Hematopoietic multipotent progenitor cell treated with erythropoietin and hydrocortisone succinate and interleukin-3 and kit ligand, for 17 days (in vitro differentiated cells): ENCODE results near the gene DGKE.

ENCODE experiments used
- DNase-seq: peaks from one replicate; pipeline ENCODE4 v3.0.0-alpha.2; 2015; ENCODE audit warnings: low spot score

Gene DGKE

GRCh38 chr17:56890906-56891674 is 57.1 kb downstream of the DGKE start:
- no peak for DNase-seq

GRCh38 chr17:56891751-56892150 is 57.8 kb downstream of the DGKE start:
- peak; percentile 63 for DNase-seq

GRCh38 chr17:56892333-56892732 is 58.4 kb downstream of the DGKE start:
- DNase-seq = no peak

GRCh38 chr17:56893503-56893902 is 59.6 kb downstream of the DGKE start:
- no peak for DNase-seq

DNA sequence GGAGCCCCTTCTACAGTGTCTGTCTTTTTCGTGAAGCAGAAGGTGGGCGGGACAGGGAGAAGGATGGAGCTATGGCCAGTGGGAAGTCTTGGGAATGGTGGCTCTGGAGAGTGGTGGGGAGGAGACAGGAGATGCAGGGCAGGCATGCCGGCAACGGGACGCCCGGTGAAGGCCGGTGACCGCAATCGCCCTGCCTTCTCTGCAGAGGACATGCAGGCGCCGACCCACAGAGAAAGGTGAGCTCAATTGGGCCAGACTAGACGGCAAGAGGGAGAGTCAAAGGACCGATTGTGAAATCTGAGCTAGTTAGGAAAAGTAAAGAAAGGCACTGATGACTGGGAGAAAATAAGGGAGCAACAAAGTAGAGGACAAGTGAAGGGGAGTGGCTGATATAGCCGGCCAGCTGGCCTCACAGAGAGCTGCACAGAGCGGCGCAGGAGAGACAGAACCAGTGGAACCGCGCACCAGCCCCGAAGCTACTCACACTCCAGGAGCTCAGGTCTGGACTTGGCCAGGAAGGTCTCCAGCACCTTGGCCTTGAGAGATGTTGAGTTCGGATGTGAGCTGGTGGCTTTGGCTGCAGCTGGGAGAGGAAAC is 61.0 kb downstream of the DGKE start:
- no peak for DNase-seq

GRCh38 chr17:56896217-56896967 is 62.4 kb downstream of the DGKE start:
- DNase-seq = no peak

- DNase-seq = no peak
These were observed 63.0 kb downstream of the DGKE start for GRCh38 chr17:56896968-56897359.

DNA sequence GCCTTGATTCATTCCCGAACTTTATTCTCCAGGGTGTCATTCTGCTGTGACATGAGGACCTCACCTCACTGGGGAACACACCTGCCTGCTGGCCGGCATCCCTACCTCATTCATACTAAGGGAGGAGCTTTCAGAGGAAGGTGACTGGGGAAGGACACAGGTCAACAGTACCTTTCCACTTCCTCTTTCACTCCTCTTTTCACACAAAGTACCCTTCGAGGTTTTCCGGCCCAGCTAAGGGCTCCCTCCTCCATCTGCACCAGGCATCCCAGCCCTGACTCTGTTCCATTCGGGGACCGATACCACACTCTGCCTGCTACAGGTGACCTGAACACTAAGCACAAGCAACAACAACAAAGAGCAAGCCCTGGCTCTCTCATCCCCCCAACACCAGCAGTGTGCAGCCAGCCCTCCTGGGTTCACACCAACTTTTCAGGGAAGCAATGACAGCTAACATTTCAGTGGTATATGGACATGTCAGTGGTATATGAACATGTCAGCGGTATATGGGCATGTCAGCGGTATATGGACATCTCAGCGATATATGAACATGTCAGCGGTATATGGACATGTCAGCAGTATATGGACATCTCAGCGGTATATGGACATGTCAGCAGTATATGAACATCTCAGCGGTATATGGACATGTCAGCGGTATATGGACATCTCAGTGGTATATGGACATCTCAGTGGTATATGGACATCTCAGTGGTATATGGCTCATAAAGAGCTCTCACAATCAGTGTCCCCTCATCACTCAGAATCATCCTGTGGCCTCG is 63.9 kb downstream of the DGKE start:
- DNase-seq = no peak

GRCh38 chr17:56898874-56899273 is 64.9 kb downstream of the DGKE start:
- DNase-seq = peak; percentile 45

DNA sequence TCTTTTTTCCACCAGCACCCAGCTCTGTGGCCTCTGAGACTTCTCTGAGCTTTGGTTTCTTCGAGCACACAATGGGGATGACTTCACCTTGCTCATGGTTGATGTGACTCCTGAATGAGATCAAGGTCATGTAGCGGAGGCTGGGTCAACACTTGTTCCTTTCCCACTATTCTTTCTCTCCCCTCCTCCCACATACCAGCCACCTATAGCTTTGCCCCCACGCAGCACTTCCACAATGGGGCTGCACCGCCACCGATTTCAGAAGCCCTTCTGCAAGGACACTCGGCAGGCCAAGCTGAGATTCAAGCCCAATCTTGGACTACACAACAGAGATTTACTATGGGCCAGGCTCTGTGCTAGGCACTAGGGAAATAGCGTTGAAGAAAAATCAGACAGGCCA is 65.5 kb downstream of the DGKE start:
- no peak for DNase-seq

- no peak for DNase-seq
These were observed 68.4 kb downstream of the DGKE start for GRCh38 chr17:56902348-56902747.

GRCh38 chr17:56903560-56903959 is 69.6 kb downstream of the DGKE start:
- no peak for DNase-seq

DNA sequence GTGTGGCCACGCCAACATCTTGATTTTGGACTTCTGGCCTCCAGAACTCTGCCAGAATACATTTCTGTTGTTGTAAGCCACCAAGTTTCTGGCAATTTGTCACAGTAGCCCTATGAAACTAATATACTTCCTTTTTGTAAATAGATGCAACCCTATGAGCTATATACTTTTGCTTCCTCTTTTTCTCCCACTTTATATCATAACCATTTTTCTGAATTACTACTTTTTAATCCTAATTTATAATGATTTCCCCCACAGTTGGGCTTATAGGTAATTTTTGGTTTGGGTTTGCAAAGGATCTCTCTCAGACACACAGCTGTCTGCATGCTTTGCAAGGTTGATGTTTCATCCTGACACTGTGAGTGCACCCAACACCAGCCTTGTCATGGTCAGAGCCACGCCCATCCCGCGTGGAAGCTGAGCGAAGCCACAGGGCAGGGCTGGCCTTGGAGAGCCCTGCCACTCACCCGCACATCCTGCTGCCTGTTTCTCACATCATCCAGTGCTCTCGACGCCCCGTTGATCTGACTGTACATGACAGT is 74.1 kb downstream of the DGKE start:
- peak; percentile 84 for DNase-seq

DNA sequence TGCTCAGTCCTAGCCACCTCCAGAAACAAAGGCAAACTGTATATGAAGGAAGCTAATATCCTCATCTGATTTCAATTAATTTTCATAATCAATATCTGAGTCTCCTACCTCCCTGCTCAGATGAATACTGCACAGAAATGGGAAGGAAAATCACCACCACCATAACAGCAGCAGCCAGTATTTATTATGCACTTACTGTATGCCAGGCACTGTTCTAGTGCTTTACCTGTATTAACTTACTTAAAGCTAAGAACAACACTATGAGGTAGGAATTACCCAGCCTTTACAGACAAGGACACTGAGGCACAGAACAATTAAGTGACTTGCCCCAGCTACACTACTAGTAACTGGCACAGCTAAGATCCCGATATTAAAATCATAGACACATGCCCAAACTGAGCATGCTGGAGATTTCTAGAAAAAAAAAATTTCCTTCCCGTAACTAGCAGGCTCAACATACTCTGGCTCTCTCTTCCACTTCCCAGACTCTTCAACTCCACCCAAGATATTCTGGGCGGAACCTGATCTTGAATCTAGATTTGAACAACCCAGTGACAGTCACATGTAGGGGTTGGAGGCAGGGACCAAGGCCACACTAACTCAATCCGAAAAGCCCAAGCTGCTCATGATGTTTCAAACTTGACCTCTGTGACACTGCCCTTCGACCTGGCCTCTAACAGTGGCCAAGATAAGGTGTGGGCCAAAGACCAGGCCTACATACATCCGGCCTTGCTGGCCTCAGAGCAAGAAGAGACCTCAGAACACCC is 76.0 kb downstream of the DGKE start:
- peak; percentile 78 for DNase-seq

GRCh38 chr17:56910509-56911235 is 76.7 kb downstream of the DGKE start:
- no peak for DNase-seq

GRCh38 chr17:56912105-56912999 is 78.4 kb downstream of the DGKE start:
- DNase-seq = no peak

GRCh38 chr17:56913000-56913311 is 79.0 kb downstream of the DGKE start:
- no peak for DNase-seq

GRCh38 chr17:56913353-56913866 is 79.5 kb downstream of the DGKE start:
- peak; percentile 14 for DNase-seq

GRCh38 chr17:56913867-56914580 is 80.1 kb downstream of the DGKE start, which contains the start of gene TRIM25:
TSS of gene TRIM25 (minus strand) at chr17:56914049. CDS start at chr17:56913988, 61 bp downstream.
- DNase-seq = peak; percentile 77
